Activated CD8-positive, alpha-beta memory T cell treated with anti-CD3 and anti-CD28 coated beads, Interleukin-2, amount 50 U/mL, for 1 hour (primary cell): ENCODE measurements around the gene WRAP53.

Experiments used
- DNase-seq: peaks from one replicate; pipeline ENCODE4 v3.0.0-alpha.2; 2020; ENCODE audit errors: extremely low read depth

Gene WRAP53

DNA sequence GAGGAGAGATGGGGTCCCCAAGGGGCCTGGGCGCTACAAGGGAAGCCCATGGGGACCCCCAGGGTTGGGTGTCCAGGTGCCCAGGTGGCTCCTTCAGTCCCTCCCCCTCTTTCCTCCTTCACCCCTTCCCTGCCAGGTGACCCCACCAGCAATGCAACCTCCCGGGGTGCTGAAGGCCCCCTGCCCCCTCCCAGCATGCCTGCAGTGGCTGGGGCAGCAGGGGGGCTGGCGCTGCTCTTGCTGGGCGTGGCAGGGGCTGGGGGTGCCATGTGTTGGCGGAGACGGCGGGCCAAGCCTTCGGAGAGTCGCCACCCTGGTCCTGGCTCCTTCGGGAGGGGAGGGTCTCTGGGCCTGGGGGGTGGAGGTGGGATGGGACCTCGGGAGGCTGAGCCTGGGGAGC lies 20.8 kb downstream of the WRAP53 start:
- no peak for DNase-seq

DNA sequence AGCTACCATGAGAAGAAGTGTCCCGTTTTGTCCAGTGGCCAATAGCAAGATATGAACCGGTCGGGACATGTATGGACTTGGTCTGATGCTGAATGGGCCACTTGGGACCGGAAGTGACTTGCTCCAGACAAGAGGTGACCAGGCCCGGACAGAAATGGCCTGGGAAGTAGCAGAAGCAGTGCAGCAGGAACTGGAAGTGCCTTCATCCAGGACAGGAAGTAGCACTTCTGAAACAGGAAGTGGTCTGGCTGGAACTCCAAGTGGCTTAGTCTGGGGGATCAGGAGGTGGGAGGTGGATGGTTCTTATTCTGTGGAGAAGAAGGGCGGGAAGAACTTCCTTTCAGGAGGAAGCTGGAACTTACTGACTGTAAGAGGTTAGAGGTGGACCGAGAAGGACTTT lies 22.0 kb downstream of the WRAP53 start:
- no peak for DNase-seq

DNA sequence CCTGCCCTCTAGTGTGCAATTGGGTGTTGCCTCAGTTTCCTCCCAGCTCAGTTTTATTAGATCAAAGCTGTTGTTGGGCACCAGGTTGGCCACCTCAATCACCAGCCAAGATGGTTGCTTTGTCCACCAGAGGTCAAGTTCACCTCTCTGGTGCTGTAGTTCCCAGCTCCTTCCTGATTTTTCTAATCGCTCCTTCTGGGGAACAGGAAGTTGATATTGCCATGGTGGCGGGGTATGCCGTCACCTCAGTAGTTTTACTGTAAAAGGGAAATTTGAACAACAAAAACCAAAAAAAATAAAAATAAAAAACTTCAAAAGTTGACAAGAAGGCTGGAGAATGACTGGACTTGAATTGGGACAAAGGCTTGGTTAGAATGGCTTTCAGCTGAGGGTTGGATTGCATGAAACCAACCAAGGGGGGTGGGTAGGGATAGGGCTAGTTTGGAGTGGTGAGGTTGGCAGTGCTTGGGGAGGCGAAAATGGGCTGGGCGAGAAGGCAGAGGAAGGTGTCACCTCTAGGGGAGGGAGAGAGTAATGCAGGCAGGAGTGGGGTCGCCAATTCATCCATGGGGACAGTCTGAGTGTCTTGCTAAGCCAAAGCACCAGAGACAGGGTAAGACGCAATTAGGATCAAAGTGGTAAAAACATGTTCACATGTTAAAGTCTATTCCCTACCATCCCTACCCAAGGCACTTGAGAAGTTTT lies 22.9 kb downstream of the WRAP53 start:
- no peak for DNase-seq

DNA sequence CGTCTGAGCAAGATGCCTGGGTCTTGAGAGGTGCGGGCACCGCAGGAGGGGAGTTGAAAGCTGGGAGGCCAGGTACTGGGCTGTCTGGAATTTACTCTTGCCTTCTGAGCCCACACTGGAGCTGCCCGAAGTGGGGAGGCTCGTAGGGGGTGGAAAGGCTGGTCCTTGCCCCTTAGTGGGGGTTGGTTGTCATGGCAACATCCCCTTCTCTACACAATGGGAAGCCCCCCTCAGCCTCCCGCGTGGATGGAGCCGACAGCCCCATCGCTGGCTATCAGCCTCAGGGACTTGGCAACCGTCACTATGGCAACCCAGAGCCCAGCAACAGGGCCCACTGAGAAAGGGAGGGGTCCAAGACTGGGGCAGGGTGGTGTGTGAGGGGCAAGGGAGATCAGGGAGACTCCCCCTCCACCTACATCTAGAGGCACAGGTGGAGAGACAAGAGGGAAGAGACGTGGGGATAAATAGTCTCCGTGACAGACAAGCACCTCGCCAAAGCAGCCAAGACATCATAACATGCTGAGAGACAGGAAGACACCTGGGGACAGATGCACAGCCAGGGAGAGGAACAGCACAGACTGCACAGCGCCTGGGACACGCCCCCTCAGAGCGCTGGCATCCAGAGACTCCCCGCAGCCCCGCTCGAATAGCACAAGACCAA lies 24.0 kb downstream of the WRAP53 start:
- no peak for DNase-seq

DNA sequence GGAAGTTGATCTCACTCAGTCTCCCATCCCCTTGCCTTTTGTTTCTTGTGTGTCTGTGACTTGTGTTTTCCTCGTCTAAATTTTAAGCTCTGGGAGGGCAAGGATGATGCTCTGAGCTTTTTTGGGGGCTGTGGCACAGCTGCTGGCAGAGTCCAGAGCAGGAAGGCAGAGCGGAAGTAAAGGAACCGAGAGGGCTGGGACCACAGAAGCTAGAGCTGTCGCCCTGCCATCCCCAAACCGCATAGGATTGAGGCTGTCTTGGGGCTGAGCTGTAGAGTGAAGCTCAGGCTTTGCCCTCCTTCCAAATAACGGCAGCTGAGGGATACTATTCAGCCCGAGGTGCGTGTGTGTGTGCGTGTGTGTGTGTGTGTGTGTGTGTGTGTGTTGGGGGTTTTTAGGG lies 25.5 kb downstream of the WRAP53 start:
- DNase-seq = no peak

DNA sequence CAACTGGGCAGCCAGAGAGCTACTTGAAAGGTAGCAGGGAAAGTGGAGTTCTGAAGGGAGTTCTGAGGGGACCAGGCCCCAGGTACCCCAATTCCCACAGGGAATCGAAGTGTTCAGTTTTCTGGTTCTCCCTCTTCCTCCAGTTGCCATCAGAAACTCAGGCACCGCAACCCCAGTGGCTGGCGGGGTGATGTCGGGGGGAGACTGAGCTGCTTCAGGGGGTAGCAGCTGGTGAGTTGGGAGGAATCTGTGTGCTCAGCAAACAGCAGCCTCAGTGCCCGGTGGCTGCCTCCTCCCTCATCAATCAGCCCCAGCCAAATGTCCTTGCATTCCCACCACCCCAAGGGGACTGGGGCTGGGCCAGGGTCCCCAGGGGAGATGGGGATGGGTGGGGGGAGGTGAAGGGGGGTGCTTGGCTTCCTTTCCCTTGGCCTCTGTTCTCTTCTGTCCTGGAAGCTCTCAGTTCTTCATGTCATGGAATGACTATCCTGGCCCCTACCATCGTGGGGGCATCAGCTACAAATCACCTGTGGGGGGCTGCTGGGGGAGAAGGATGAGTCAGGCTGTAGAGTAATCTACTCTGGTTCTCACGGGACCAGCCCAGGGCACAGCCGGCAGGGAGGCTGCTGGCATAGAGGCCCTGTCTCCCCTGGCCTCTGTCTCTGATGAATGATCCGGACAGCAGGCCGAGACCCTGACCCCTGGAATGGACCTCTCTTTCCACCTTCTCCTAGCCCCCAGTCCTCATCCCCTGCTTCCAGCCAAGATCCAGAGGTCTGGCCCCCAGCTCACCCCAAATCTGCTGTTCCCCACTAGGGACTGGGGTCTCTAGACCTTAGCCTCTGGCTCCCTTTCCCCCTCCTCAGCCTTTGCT lies 26.7 kb downstream of the WRAP53 start:
- DNase-seq = no peak

DNA sequence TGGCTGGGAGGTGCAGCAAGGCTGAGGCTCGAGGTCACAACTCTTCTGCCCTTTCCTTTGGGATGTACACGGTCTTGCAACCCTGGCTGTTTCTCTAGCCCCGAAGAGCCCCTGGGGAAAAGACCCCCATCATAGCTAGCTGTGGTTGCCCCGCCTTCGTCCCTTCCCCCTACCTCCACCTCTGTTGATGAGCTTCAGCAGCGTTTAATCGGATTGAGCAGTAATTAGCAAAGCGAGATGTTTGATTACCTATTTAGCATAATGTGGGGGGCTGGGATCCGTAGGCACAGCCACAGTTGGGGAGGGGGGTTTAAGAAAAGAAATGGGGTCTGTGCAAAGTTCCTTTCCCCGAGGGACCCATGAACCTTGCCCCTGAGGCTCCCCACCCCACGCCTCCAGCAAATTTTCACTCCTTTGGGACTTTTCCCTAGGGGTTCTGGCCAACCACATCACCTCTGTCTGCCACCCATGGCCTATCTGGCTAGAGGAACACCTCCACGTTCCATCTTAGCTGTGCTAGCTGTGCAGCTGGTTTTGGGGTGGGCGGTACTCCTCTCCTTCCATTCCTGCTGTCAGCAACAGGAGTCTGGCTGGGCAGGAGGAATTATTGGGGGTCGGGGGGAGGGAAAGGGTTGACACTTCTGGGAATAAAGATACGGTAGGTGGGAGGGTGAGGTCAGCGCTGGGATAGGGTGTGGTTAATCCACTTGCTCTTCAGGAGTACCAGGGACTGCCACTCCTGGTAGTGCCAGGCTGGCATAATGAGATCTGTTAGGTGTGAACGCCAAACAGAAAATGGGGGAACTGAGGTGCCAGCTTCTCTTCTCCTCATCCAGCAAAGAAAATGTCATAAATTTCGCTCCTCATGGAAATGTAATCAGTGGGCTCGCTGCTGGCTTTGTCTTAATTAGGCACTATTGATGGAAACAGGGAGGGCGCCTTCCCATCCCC lies 27.9 kb downstream of the WRAP53 start:
- DNase-seq = no peak

DNA sequence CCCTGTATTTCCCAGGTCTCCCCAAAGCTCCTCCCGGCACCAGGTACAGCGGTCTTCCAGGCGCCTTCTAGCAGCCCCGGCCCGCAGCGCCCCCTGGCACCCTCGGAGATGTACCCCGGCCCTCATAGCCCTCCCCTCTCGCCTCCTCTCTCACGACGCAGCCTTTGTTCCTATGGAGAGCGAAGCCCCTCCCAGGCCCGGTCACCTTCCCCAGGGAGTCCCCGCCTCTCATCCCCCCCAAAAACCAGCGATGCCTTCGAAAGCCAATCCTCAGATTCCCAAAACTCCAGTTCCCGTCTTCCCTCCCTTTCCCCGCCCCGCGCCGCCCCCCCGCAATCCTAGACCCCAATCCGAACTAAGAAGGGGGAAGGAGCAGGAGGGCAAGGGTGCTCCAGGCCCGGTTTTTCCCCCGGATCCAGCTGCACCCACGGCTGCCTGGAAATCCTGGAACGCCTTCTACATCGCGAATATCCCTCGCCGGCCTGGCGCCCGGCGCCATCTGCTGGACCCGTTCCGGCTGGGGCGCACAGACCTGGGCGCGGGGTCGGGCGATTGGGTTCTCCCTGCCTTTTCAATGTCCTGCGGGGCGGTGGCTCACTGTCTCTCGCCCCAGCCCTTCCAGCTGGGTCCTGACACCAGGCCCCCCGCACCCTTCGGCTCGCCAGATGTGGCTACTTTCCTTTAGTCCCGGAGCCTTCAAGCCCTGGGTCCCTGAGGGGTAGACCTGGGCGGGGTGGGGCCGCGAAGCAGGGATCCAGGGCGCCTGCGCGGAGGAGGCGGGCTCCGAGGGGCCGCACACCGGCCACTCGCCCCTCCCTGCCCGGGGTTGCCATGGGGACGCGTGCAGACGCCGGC lies 28.9 kb downstream of the WRAP53 start, which contains the start of gene DNAH2:
DNAH2 (plus strand) TSS at position 844 of the 855 bp plus-strand sequence. CDS start 1,991 bp downstream, outside the sequence.
- no peak for DNase-seq

DNA sequence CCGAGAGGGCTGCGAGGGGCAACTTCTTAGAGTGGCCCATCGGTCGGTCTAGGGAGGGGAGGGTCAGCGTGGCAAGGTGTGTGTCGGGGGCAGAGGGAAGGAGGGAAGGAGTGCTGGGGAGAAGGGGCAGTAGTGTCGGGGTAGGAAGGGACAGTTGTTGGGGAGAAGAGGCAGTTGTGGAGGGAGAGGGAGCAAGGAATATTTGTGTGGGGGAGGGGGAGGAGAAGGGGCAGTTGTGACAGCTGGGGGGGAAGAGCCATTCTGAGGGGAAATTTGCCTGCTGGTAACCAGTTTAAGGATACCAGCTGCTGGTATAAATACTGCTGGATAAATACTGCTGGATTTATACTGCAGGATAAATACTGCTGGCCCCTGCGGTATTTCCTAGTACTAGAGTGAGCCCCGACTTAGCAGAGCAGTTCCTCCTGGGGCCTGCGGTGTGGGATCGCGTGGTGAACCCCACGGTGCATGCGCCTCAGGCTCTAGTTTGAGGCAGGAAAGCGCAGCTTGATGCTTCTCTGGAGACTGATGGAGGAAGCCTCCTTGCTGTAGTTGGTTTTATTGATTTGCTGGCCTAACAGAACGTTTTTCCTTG lies 29.6 kb downstream of the WRAP53 start:
- DNase-seq = no peak

DNA sequence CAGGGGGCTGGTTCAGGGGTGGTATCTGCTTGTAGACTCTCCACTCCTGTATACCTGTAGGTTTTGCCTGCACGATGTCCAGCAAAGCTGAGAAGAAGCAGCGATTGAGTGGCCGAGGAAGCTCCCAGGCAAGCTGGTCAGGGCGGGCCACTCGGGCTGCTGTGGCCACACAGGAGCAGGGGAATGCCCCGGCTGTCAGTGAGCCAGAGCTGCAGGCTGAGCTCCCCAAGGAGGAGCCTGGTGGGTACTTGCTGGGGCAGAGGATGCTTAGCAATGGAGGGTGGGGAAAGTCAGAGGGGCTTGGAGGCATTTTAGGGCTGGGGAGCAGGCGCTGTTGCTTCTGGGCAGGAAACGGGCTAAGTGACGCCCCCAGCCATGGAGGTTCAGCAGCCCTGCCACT lies 31.4 kb downstream of the WRAP53 start:
- no peak for DNase-seq

DNA sequence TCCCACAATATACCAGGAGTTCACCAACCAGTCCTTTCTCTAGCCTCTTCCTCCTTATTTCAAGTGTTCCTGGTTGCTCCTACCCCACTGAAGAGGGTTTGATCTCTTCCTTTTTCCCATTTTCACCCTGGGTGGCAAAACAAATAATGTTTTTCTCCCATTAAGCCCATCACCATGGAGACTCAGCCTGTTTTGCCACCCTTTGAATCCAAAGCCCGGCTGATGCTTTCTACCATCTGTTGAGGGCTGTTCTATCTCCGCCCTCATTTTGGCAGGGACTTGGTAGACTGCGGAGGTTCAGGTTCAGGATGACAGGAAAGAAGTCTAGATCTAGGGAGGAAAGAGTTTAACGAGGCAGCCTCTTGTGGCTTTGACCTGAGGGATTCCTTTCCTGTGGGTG lies 31.8 kb downstream of the WRAP53 start:
- DNase-seq = no peak

DNA sequence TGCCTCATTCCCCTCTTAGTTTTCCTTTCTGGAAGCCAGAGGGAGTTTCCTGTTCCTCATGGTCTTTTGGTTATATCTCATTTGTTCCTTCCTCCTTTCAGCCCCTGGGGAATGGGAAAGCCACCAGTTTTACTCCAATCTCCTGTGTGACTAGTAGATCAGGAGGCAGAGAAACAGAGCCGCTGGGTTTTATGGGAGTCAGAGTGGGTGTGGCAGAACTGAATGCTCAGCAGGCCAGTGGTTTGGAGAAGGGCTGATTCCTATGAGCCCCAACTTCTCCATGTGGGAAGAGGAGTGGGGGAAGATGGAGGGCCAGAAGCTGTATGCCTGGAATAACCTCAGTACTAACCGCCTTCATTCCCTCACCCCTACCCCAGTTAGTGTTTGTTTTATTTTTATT lies 33.3 kb downstream of the WRAP53 start:
- DNase-seq = no peak

DNA sequence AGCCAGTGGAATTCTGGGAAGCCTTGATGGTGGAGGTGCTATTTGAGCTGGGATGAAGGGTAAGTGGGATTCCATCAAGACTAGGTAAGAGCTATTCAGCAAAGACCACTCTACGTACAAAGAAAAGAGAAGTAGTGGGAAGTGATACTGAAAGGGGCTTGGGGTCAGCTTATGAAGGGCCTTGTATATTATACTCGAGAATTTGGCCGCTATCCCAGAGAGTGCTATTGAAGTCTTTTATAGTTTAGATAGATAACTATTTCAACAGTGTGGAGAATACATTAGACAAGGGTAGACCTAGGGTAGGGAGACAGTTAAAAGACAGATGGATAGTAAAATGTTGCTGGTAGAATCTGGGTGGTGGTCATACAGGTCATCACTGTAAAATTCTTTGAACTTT lies 39.6 kb downstream of the WRAP53 start:
- DNase-seq = no peak

DNA sequence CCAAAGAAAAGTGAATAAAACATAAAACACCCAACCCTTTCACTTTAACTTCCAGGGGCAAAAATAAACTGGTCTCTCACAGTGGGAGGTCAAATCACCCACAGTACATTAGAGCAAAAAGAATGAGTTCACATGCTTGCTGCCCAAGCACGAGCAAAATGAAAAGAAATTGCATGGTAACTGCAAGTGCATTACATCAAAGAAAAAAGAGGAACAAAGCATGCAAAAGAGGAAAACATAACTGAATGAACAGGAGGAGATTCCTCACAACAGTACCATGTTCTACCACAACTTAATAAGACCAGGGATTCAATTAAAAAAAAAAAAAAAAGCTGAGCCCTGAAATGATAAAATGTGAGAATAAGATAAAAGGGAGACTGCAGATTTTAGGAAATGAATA lies 41.5 kb downstream of the WRAP53 start:
- DNase-seq = no peak

DNA sequence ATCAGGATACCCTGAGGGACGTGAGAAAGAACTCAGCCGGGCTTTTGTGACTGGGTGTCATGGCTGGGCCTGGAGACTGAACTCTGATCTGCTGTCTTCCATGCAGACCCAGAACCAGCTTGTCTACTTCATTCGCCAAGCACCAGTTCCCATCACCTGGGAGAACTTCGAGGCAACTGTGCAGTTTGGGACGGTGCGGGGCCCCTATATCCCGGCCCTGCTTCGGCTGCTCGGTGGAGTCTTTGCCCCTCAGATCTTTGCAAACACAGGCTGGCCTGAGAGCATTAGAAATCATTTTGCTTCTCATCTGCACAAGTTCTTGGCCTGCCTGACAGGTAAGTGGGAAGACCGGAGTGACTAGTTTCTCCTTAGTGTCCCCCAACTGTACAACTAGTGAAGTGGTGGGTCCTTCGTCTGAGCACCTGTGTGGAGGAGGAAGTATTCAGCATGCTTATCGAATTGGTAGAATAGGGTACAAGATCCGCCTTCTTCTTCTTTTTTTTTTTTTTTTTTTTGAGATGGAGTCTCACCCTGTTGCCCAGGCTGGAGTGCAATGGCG lies 44.8 kb downstream of the WRAP53 start:
- DNase-seq = no peak

DNA sequence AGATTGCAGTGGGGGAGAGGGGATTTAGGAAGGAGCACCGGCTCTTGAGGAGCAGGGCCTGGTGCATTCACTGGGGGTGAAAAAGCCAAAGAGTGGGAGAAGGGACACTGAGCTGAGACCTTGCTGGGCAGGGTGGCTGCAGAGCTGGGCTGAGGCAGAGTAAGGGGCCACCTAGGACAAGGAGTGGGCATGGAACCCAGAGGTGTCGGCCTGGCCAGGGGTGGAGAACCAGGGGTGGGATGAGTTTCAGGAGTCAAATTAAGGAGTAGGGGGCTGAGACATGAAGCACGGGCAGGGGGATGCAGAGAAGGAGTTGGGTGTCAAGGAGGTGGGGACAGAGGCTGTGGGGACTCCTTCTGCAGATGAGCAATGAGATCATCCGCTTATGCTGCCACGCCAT lies 49.3 kb downstream of the WRAP53 start:
- no peak for DNase-seq

DNA sequence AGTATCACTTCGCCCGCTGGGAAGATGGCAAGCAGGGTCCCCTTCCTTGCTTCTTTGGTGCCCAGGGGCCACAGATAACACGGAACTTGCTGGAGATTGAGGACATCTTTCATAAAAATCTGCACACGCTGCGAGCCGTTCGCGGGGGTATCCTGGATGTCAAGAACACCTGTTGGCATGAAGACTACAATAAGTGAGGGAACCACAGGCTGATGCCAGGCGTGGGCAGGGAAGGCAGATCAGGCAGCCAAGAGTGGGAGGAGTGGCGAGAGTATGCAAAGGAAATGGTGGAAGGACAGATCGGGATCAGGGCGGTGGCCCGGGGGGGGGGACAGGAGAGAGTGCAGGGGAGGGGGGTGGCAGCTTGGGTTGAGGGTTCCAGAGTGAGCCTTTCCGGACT lies 51.5 kb downstream of the WRAP53 start:
- DNase-seq = no peak

DNA sequence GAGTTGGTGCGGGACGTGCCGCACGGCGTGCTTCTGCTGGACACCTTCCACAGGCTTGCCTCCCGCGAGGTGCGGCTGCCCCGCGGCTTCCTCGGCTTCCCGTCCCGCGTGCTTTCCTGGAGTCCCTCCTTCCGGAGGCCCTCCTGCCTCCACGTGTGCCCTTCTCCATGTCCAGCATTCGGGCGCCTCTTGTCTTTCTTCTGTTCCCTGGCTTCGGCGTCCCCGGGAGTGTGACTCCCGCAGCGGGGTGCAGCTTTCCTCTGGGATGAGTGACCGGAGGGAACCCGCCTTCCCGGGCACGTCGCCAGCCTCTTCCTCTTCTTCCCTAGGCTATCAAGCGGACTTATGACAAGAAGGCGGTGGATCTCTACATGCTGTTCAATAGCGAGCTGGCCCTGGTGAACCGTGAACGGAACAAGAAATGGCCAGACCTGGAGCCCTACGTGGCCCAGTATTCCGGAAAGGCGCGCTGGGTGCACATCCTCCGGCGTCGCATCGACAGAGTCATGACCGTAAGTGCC lies 52.3 kb downstream of the WRAP53 start:
- no peak for DNase-seq

DNA sequence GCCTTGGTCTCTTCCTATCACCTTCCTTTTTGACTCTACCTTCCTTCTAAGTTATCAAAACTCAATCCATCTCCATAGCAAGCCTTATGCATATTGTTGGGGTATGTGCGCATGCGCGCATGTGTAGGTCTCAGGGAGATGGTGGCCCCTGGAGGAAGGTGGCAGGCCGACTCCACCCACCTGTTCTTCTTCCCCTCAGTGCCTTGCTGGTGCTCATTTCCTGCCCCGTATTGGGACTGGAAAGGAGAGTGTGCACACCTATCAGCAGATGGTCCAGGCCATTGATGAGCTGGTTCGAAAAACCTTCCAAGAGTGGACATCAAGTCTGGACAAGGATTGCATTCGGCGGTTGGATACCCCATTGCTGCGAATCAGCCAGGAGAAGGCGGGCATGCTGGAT lies 54.5 kb downstream of the WRAP53 start:
- DNase-seq = no peak

DNA sequence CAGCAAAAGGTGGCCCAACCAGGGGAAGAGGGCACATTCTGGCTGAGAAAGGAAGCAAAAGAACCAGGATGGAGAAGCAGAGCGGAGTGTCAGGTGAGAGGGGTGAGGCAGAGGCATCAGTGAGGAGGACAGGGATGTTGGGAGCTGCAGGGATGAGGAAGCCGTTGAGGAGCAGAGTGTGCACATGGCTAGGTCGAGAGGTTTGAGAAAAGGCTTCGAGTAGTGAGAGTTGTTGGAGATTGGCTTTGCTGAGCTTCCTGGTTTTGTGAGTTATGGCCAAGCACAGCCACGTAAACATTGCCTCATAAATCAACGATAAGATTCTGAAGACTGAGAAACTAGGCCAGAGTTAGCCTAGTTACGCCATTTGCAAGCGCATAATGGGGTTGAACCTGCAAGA lies 56.1 kb downstream of the WRAP53 start:
- DNase-seq = no peak
